CD4-positive, CD25-positive, alpha-beta regulatory T cell (primary cell): ENCODE measurements around the gene PDC. TPM values are rescaled to one million over a fixed set of nuclear protein-coding genes. Genes with fewer than 3 reads are reported as not detected.

Source experiments
- polyA plus RNA-seq, 4 donors: library from polyadenylated mRNA; unstranded; fragments of 300-500 nt; fragmentation: Illumina TruSeq; gene quantifications; one replicate each; pipeline ENCODE4 v1.2.3, GENCODE V29; 2021
- total RNA-seq: library from RNA; stranded (reverse); gene quantifications from one replicate; pipeline ENCODE4 v1.2.3, GENCODE V29; 2022

Gene PDC
- total and polyA plus RNA-seq, 5 donors from 2014 or later: not detected

Other genes with a start within 250 kb of the PDC start
- gene PRG4, start 164.8 kb downstream of the PDC start, total RNA-seq: 3.4 TPM
- under 1 TPM; 0.21 to 0.95 (median 0.50) TPM for gene PRG4, start 164.8 kb downstream of the PDC start, polyA plus RNA-seq
- gene TPR, start 85.9 kb downstream of the PDC start, total RNA-seq: 208 TPM
- gene TPR, start 85.9 kb downstream of the PDC start, polyA plus RNA-seq: 100 to 1,000 TPM in 3 of 4 donors, 10 to 100 TPM in 1; 94.4 to 154 (median 113) TPM
- gene ODR4, start 85.3 kb downstream of the PDC start, total RNA-seq: 26.4 TPM
- gene ODR4, start 85.3 kb downstream of the PDC start, polyA plus RNA-seq: 1 to 10 TPM; 5.9 to 9.1 (median 8.2) TPM
- gene PTGS2, start 219.3 kb upstream of the PDC start, total RNA-seq: 0.96 TPM
- gene PTGS2, start 219.3 kb upstream of the PDC start, polyA plus RNA-seq: under 1 TPM in 1 of 4 donors, not detected in 3; 0.31 TPM